LNCaP clone FGC (cell line): ENCODE measurements around the gene DGLUCY.

ENCODE experiments used
- DNase-seq: peaks from one replicate; pipeline ENCODE4 v3.0.0-alpha.2; 2011; ENCODE audit warnings: low read depth
- H3K4me3 ChIP-seq: 2 replicates; pipeline ENCODE4 v1.5.1; 2011; ENCODE audit warnings: mild to moderate bottlenecking, low read depth, low read length, control low read depth
- TF ChIP-seq, protein P1 (sequence below): IDR thresholded peaks from 2 replicates; pipeline ENCODE4 v1.5.1; 2012; ENCODE audit warnings: mild to moderate bottlenecking; ENCODE audit not compliant: control insufficient read depth, insufficient read depth; ENCODE audit errors: extremely low read depth

The DGLUCY gene

DNA sequence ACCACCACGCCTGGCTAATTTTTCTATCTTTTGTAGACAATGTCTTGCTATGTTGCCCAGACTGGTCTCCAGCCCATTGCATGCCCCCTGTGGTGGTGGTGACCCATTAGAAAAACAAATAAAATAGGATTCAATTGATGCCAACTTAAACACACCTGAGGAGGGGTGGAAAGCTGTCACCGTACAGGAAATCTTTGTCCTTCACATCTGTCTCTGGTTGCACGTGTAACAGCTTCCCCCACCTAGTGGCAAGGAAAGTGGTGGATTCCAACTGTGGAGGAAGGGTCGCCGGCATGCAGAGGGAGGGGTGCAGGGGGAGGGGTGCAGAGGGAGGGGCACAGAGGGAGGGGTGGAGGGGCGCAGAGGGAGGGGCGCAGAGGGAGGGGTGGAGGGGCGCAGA lies 156.7 kb downstream of the DGLUCY start:
- no peak overlapping the region for H3K4me3 ChIP-seq
- no peak for DNase-seq
- TF ChIP-seq, protein P1, sequence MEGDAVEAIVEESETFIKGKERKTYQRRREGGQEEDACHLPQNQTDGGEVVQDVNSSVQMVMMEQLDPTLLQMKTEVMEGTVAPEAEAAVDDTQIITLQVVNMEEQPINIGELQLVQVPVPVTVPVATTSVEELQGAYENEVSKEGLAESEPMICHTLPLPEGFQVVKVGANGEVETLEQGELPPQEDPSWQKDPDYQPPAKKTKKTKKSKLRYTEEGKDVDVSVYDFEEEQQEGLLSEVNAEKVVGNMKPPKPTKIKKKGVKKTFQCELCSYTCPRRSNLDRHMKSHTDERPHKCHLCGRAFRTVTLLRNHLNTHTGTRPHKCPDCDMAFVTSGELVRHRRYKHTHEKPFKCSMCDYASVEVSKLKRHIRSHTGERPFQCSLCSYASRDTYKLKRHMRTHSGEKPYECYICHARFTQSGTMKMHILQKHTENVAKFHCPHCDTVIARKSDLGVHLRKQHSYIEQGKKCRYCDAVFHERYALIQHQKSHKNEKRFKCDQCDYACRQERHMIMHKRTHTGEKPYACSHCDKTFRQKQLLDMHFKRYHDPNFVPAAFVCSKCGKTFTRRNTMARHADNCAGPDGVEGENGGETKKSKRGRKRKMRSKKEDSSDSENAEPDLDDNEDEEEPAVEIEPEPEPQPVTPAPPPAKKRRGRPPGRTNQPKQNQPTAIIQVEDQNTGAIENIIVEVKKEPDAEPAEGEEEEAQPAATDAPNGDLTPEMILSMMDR, result no peak

DNA sequence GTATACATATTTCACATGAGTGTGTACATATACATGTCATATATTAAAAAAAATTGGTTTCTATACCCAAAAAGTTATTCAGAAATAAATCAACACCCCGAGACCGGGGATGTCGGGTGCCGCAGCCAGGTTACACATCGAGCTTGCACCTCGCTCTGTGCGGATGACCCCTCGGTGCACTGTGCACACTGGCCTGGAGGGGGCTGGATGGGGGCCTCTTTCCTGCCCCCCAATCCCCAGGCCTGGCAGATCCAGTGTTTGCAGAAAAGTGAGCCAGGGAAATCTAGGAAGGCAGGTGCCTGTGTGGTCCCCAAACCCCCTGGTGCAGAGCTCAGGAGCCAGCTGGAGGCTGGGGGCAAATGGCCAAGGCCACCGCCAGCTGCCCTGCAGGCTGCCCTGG lies 157.8 kb downstream of the DGLUCY start:
- no peak for DNase-seq
- TF ChIP-seq, protein P1, result no peak
- no peak overlapping the region for H3K4me3 ChIP-seq

DNA sequence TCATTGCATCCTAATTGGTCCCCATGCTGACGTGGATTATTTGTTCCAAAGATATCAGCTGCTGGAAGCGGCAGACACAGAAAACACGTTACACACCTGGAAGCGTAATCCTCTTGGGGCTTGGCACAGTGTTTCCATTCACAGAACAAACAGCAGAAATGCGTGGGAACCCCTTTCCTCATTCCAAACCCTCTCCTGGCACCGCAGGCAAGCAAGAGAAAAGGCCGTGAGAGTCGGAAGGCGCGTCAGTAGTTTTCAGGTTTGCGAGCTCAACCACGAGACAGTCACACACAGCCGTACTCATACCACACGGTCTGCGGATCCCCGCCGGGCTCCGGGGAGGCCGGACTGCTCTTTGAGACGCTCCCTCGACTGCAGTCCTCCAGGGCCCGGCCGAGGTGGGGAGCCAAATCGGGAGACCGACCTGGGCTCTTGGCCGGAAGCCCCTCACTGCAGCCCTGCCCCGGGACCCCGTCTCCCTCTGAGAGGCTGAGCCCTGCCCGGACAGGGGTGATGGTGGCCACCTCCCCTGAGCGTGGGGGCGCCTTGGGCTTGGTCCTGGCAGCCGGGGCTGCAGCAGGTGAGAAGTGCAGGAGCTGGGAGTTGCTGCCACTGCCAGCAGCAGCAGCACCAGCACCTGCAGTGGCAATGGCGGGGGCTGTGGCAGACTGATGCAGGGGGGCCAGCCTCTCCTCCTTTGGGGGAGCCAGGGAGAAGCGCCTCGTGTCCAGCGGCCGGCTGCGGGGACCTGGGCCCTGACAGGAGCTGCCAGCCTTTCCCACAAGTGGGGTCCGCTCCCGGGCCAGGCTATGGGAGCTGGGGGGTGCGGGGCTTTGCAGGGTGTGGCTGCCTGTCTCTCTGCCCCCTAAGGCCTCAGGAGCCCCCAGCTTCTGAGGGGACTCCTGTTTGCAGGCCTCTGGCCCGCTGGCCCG lies 158.7 kb downstream of the DGLUCY start:
- TF ChIP-seq, protein P1, result no peak
- DNase-seq, result no peak
- no peak overlapping the region for H3K4me3 ChIP-seq

DNA sequence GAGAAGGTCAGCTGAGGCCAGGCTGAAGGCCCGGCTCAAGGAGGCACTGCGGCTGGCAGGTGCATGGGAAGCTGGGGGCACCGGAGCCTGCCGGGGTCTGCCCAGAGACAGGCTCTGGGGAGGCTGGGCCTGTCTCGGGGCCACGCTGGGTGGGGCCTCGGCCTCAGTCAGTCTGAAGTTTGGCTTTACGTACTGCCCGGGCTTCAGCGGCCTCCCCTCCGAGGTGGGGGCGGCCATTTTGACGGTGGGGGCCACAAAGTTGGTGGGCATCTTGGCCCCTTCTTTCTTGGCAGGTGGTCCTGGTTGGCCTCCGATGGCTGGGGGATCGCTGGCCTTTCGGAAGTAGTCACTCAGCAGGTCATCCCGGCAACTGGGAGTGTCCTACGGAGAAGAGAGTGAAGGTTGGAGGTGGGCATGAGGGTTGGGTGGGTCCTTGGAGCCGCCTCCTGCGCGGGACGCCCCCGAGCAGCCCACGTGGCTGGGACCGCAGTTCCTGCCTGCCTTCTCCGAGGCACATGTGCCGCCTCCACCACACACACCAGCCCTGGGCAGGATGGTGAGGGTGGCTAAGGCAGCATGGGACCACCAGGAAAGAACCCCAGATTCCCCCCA lies 159.5 kb downstream of the DGLUCY start:
- no peak for DNase-seq
- no peak overlapping the region for H3K4me3 ChIP-seq
- TF ChIP-seq, protein P1, result no peak

DNA sequence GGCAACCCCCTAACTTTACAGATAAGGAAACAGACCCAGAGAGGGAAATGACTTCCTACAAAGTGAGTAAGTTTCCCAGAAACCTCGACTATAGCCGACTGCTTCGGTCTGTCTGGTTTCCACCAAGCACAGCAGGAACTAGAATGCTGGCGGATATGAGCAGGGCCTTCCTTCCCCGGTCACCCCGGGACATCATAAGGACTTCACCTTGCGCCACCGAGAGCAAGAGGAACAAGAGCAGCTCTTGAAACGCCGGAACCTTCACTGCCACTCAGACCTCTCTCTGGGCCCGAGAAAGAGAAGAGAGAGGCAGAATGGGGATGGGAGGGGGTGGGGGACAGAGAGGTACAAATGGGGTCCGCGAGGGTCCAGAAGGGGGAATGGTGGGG lies 160.0 kb downstream of the DGLUCY start:
- no peak overlapping the region for H3K4me3 ChIP-seq
- DNase-seq, result no peak
- TF ChIP-seq, protein P1, result no peak

DNA sequence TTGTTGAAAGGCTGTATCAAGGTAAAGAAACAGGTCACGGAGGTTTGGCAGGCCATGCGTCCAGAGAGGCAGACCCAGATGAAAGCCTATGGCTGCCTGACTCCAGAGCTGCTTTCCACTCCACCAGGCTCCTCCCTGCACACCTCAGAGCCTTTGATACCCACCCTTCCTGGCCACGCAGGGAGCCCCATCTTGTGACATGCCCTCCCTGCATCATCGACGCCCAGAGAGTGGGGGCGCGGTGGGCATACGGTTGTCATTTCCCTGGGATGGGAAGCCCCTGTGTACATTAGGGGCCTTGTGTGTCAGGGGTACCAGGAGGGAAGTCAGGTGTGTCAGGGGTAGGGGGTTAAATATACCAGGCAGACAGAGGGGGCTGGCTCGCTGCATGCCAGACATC lies 160.9 kb downstream of the DGLUCY start:
- H3K4me3 ChIP-seq, result no peak overlapping the region
- no peak for DNase-seq
- TF ChIP-seq, protein P1, result no peak
